K562 (cell line): ENCODE results near the gene ACSF2. TPM values are rescaled to one million over a fixed set of nuclear protein-coding genes. Genes with fewer than 3 reads are reported as not detected.

Experiments used
- CBFB ChIP-seq: sonication (generic); formaldehyde crosslinking; IDR thresholded peaks from 2 replicates; pipeline ENCODE4 v1.4.0; 2020; ENCODE audit warnings: mild to moderate bottlenecking, missing genetic modification reagents
- CBX1 ChIP-seq: sonication (generic); IDR thresholded peaks from 2 replicates; pipeline ENCODE4 v1.6.1; 2016; ENCODE audit warnings: antibody characterized with exemption, low read depth, mild to moderate bottlenecking
- E2F1 ChIP-seq: sonication (generic); formaldehyde crosslinking; IDR thresholded peaks from 2 replicates; pipeline ENCODE4 v1.8.1; 2023; ENCODE audit warnings: mild to moderate bottlenecking, missing genetic modification reagents, moderate library complexity
- FOXM1 ChIP-seq, 2 experiments: fragments of 450-650 bp in 1 of 2; sonication (generic) in 1 of 2; formaldehyde crosslinking in 1 of 2; IDR thresholded peaks; 2 replicates each; pipeline versions ENCODE4 v1.6.1 to v1.9.0; 2017 to 2022; ENCODE audit warnings: low read depth in 2 of 2, mild to moderate bottlenecking in 2 of 2, missing genetic modification reagents in 1 of 2, moderate library complexity in 1 of 2
- JUN ChIP-seq, 2 experiments: sonication (generic) in 1 of 2; formaldehyde crosslinking in 1 of 2; IDR thresholded peaks; 2 replicates each; pipeline versions ENCODE4 v1.6.1 to v1.8.0; 2012 to 2022; ENCODE audit warnings: borderline replicate concordance in 2 of 2, mild to moderate bottlenecking in 2 of 2, improper control_type of control experiment in 1 of 2, low read depth in 1 of 2, low read length in 1 of 2, missing genetic modification reagents in 1 of 2
- L3MBTL2 ChIP-seq: fragments of 450-650 bp; IDR thresholded peaks from 2 replicates; pipeline ENCODE4 v1.6.1; 2016; ENCODE audit warnings: mild to moderate bottlenecking, moderate library complexity
- NCOA1 ChIP-seq: fragments of 450-650 bp; IDR thresholded peaks from 2 replicates; pipeline ENCODE4 v1.6.1; 2016; ENCODE audit warnings: low read depth
- NFE2L1 ChIP-seq: fragments of 450-650 bp; IDR thresholded peaks from 2 replicates; pipeline ENCODE4 v1.6.1; 2016; ENCODE audit warnings: missing genetic modification characterization, low read depth, mild to moderate bottlenecking, missing compliant biosample characterization, moderate library complexity, borderline replicate concordance
- POLR2AphosphoS2 ChIP-seq: IDR thresholded peaks from 2 replicates; pipeline ENCODE4 v1.6.1; 2012; ENCODE audit warnings: low read length, improper control_type of control experiment
- POLR2AphosphoS5 ChIP-seq: IDR thresholded peaks from 2 replicates; pipeline ENCODE4 v1.6.1; 2011; ENCODE audit warnings: mild to moderate bottlenecking, low read depth, low read length, moderate library complexity; ENCODE audit not compliant: control insufficient read depth, insufficient read depth
- PREB ChIP-seq: sonication (generic); formaldehyde crosslinking; IDR thresholded peaks from 2 replicates; pipeline ENCODE4 v1.8.1; 2023; ENCODE audit warnings: mild to moderate bottlenecking, missing genetic modification reagents
- SAP30 ChIP-seq: fragments of 200-600 bp; sonication (generic); IDR thresholded peaks from 2 replicates; pipeline ENCODE4 v1.6.1; 2012; ENCODE audit warnings: borderline replicate concordance, low read depth, mild to moderate bottlenecking, moderate library complexity, low read length, control low read depth, inconsistent platforms; ENCODE audit not compliant: insufficient read depth, poor library complexity, severe bottlenecking
- SREBF2 ChIP-seq: sonication (generic); formaldehyde crosslinking; IDR thresholded peaks from 2 replicates; pipeline ENCODE4 v1.4.0; 2020; ENCODE audit warnings: mild to moderate bottlenecking, missing genetic modification reagents
- SRSF7 ChIP-seq: fragments of 200-400 bp; formaldehyde crosslinking; optimal IDR thresholded peaks from 2 replicates; pipeline ENCODE3; 2017; ENCODE audit warnings: mild to moderate bottlenecking, low read depth, low read length
- STAT5A ChIP-seq: IDR thresholded peaks from 2 replicates; pipeline ENCODE4 v1.6.1; 2012; ENCODE audit warnings: low read length, inconsistent platforms, borderline replicate concordance
- TRIM24 ChIP-seq, 2 experiments: fragments of 450-650 bp; IDR thresholded peaks; 2 replicates each; pipeline ENCODE4 v1.6.1; 2016
- XRCC5 ChIP-seq: fragments of 200-400 bp; formaldehyde crosslinking; IDR thresholded peaks from 2 replicates; pipeline ENCODE4 v1.6.1; 2017; ENCODE audit warnings: low read depth, mild to moderate bottlenecking, low read length
- ZNF23 ChIP-seq: fragments of 250-450 bp; sonication (Bioruptor Pico); IDR thresholded peaks from 2 replicates; pipeline ENCODE4 v1.4.0; 2020; ENCODE audit warnings: mild to moderate bottlenecking
- ZNF41 ChIP-seq: fragments of 250-450 bp; sonication (Bioruptor Pico); conservative IDR thresholded peaks from 2 replicates; pipeline ENCODE4 v1.4.0; 2020; ENCODE audit warnings: mild to moderate bottlenecking
- ZNF431 ChIP-seq: sonication (generic); formaldehyde crosslinking; IDR thresholded peaks from 2 replicates; pipeline ENCODE4 v1.8.0; 2022; ENCODE audit warnings: mild to moderate bottlenecking, missing genetic modification reagents
- ZNF655 ChIP-seq: fragments of 250-450 bp; sonication (Bioruptor Pico); IDR thresholded peaks from 2 replicates; pipeline ENCODE4 v1.5.0; 2021
- ZNF699 ChIP-seq: fragments of 250-450 bp; sonication (Bioruptor Pico); IDR thresholded peaks from 2 replicates; pipeline ENCODE4 v1.8.0; 2021; ENCODE audit warnings: mild to moderate bottlenecking, moderate library complexity; ENCODE audit not compliant: insufficient replicate concordance
- ZNF76 ChIP-seq: fragments of 250-450 bp; sonication (Bioruptor Pico); IDR thresholded peaks from 2 replicates; pipeline ENCODE4 v1.4.0; 2020; ENCODE audit warnings: mild to moderate bottlenecking, moderate library complexity, borderline replicate concordance
- polyA plus RNA-seq, 8 experiments: library from polyadenylated mRNA; depleted of rRNA in 4 of 8; stranded (reverse) in 5 of 8; unstranded in 3 of 8; fragments of >200 nt; fragmentation: Nextera tagmentation in 2 of 8; fragmentation: Illumina TruSeq in 1 of 8; extraction: Ambion mirVana in 2 of 8; extraction: Trizol in 1 of 8; gene quantifications; 2 replicates each; pipeline versions ENCODE4 v1.2.1 to v1.2.3, GENCODE V29; 2011 to 2014; ENCODE audit warnings: inconsistent platforms in 1 of 8, missing spikeins in 1 of 8
- total RNA-seq, 7 experiments: library from RNA; depleted of rRNA in 6 of 7; stranded (reverse); fragments of >200 nt in 6 of 7; fragmentation: Illumina TruSeq in 2 of 7; extraction: Trizol in 2 of 7; gene quantifications; 2 replicates each; pipeline versions ENCODE4 v1.2.1 to v1.2.3, GENCODE V29; 2011 to 2021; ENCODE audit warnings: low replicate concordance in 1 of 7

Gene ACSF2
- total and polyA plus RNA-seq, 9 of the 15 experiments (the other 6 are each of a cell fraction or from before 2014, with no cell fraction given): 0.89 to 6.1 (median 3.5) TPM

- TF ChIP-seq SRSF7 (no peak), CBX1 (peak; percentile 92), ZNF699 (CRISPR knock-in tag) (no peak), NCOA1 (no peak), NFE2L1 (tag) (no peak), POLR2AphosphoS2 (no peak), SAP30 (peak; percentile 90), STAT5A (peak; percentile 50; the same call in 1 of the 2 replicates), XRCC5 (peak; percentile 88), POLR2AphosphoS5 (peak; percentile 83), L3MBTL2 (peak; percentile 89), PREB (CRISPR knock-in tag) (no peak), ZNF23 (CRISPR knock-in tag) (no peak), ZNF41 (CRISPR knock-in tag) (no peak), FOXM1 (IDR thresholded peaks at IDR 0.05; ENCODE audit: low read depth) (no peak), FOXM1 (CRISPR knock-in tag; IDR thresholded peaks at IDR 0.05; ENCODE audit: low read depth) (0 out of 2 replicates have a peak, but pooled peaks have one; percentile 35), SREBF2 (CRISPR knock-in tag) (no peak), E2F1 (CRISPR knock-in tag) (peak; percentile 79), ZNF431 (0 out of 2 replicates have a peak, but pooled peaks have one; percentile 54), ZNF76 (CRISPR knock-in tag) (peak; percentile 48; the same call in 1 of the 2 replicates), JUN (IDR thresholded peaks at IDR 0.05; ENCODE audit: borderline replicate concordance, low read depth, low read length) (peak; percentile 86), JUN (CRISPR knock-in tag; IDR thresholded peaks at IDR 0.05; ENCODE audit: borderline replicate concordance) (peak; percentile 87; the same call in 1 of the 2 replicates), CBFB (CRISPR knock-in tag) (peak; percentile 93), ZNF655 (CRISPR knock-in tag) (no peak), TRIM24 (IDR thresholded peaks at IDR 0.05) (no peak)
Measured at GRCh38 chr17:50397111-50397918, 28.7 kb upstream of the ACSF2 start, which contains the start of gene LRRC59 (continued).
